Heart right ventricle (tissue), 16 donors: ENCODE data around the gene JAKMIP1. TPM values are rescaled to one million over a fixed set of nuclear protein-coding genes. Genes with fewer than 3 reads are reported as not detected.

Experiments
- ATAC-seq, 8 donors: fragments of 200-7000 bp; cut with Tn5 transposase; one replicate each; pipeline ENCODE4 v1.9.1; 2020; ENCODE audit warnings: mild to moderate bottlenecking in 8 of 8, moderate library complexity in 8 of 8, moderate number of reproducible peaks in 1 of 8
- DNase-seq, 2 donors: peaks; one replicate each; pipeline ENCODE4 v3.0.0-alpha.2; 2020
- H3K27ac ChIP-seq, 10 donors: fragments of 200-600 bp; sonication (generic) in 2 of 10; one replicate each; pipeline versions ENCODE4 v1.5.0 to v1.8.0; 2020 to 2022; ENCODE audit warnings: mild to moderate bottlenecking in 3 of 10
- H3K27me3 ChIP-seq, 7 donors: fragments of 200-600 bp; one replicate each; pipeline ENCODE4 v1.8.0; 2021 to 2022; ENCODE audit warnings: mild to moderate bottlenecking in 2 of 7
- H3K36me3 ChIP-seq, 9 donors: fragments of 200-600 bp; sonication (generic) in 1 of 9; one replicate each; pipeline versions ENCODE4 v1.5.0 to v1.8.0; 2020 to 2022; ENCODE audit warnings: mild to moderate bottlenecking in 2 of 9
- H3K4me1 ChIP-seq, 9 donors: fragments of 200-600 bp; sonication (generic) in 1 of 9; one replicate each; pipeline versions ENCODE4 v1.5.0 to v1.8.0; 2020 to 2022; ENCODE audit warnings: mild to moderate bottlenecking in 4 of 9
- H3K4me3 ChIP-seq, 10 donors: fragments of 200-600 bp; sonication (generic) in 2 of 10; one replicate each; pipeline versions ENCODE4 v1.5.0 to v1.8.0; 2020 to 2022; ENCODE audit warnings: mild to moderate bottlenecking in 7 of 10, moderate library complexity in 2 of 10
- H3K9me3 ChIP-seq, 11 donors: fragments of 200-600 bp in 10 of 11; sonication (generic) in 2 of 11; one replicate each; pipeline versions ENCODE4 v1.5.0 to v1.8.0; 2013 to 2022; ENCODE audit warnings: mild to moderate bottlenecking in 2 of 11, control low read depth in 1 of 11, moderate library complexity in 1 of 11
- WGBS, 2 donors: extraction: QIAGEN DNeasy Blood & Tissue Kit; methylation state at CpG; one replicate each; pipeline ENCODE4 v1.1.7; 2013; ENCODE audit warnings: inconsistent platforms in 1 of 2; 5-methylcytosine and 5-hydroxymethylcytosine counted together
- intact Hi-C, 10 donors: fragments of 100-400 bp; cut with DNase I; formaldehyde crosslinking; loops; one replicate each; pipeline versions ENCODE4 v1.11.1 to v1.14.2; 2022
- polyA plus RNA-seq, 2 donors: library from polyadenylated mRNA; stranded (reverse); fragments of 200-250 nt; gene quantifications; one replicate each; pipeline ENCODE4 v1.2.3, GENCODE V29; 2013
- total RNA-seq, 10 donors: library from RNA; stranded (reverse); fragmentation: NEBNext Ultra II Directional in 3 of 10; extraction: Animal tissue kit (Norgen Biotek cat#: 25700) in 3 of 10; gene quantifications; one replicate each; pipeline versions ENCODE4 v1.2.1 to v1.2.4, GENCODE V29; 2021 to 2023
- TF ChIP-seq, protein P1 (sequence below), 9 donors: fragments of 200-600 bp; sonication (generic) in 2 of 9; IDR thresholded peaks; one replicate each; pipeline versions ENCODE4 v1.5.0 to v1.8.0; 2021 to 2022; ENCODE audit warnings: antibody characterized with exemption in 9 of 9, mild to moderate bottlenecking in 5 of 9, moderate library complexity in 1 of 9
- donor health status: Arrhythmogenic right ventricular cardiomyopathy.
- donor health status: ischemic (EF 13 %, LVEDD 7.1; RV severe dilation, severe dysfunction).
- donor health status: healthy with polysubstance abuse.
- donor health status: DM: no; HTN: yes; CAD: no.
- donor health status: DM: no; HTN: no; CAD: no.
- donor health status: ischemic (EF 25% LVEDD 6.9; RV normal size, moderate dysfunction).
- donor health status: ischemic (EF 25% LVEDD 5.7; RV mildly dilated, moderate dysfunction).
- donor health status: healthy.
- donor health status: DM: yes; HTN: yes; CAD: no.
- donor health status: Ischemic cardiomyopathy.
- donor health status: ischemic (EF 35%, LVEDD 5.7; RV mildly dilated, moderate dysfunction).
- donor health status: nonischemic (EF 11% LVEDD 7.7; RV severe dilation, severe dysfunction).
- donor health status: DM: yes; HTN: yes; CAD: no.
- donor health status: PGD.
- donor health status: ischemic (EF 29% LVEDD 5.4; RV normal size, mild dysfunction).
- donor health status: nonischemic (EF 23%, LVEDD 6.1; RV moderate dilation, normal function).

Gene JAKMIP1
- total and polyA plus RNA-seq, 12 donors, result 0.04 to 0.76 (median 0.14) TPM; not detected in 8

DNA sequence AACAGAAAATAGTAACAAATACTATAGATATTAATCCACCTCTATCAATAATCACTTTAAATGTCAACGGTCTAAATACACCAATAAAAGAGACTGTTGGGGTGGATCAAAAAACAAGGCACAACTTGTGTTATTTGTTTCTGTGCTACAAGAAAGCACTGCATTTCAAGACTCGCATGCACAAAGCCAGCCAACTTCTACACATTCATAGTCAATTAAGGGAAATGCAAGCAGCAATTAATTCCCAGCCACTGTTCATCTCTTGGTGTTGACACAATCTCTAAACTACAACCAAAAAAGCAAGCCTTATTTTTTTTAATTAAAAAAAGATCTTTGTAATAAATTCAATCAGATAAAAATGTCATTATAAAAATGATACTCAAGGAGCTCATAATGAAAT lies 67.6 kb downstream of the JAKMIP1 start:
- no peak overlapping the region for H3K4me3 ChIP-seq
- TF ChIP-seq, protein P1, sequence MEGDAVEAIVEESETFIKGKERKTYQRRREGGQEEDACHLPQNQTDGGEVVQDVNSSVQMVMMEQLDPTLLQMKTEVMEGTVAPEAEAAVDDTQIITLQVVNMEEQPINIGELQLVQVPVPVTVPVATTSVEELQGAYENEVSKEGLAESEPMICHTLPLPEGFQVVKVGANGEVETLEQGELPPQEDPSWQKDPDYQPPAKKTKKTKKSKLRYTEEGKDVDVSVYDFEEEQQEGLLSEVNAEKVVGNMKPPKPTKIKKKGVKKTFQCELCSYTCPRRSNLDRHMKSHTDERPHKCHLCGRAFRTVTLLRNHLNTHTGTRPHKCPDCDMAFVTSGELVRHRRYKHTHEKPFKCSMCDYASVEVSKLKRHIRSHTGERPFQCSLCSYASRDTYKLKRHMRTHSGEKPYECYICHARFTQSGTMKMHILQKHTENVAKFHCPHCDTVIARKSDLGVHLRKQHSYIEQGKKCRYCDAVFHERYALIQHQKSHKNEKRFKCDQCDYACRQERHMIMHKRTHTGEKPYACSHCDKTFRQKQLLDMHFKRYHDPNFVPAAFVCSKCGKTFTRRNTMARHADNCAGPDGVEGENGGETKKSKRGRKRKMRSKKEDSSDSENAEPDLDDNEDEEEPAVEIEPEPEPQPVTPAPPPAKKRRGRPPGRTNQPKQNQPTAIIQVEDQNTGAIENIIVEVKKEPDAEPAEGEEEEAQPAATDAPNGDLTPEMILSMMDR (IDR thresholded peaks at IDR 0.05), result no peak
- intact Hi-C loops, result no loop called here
- H3K27ac ChIP-seq, result no peak overlapping the region
- ATAC-seq, result no peak
- H3K9me3 ChIP-seq, result peaks cover 0 to 5% (median 0%) of the 10 kb centered on the region in 11 donors
- WGBS, 2 donors, result 74 to 79% methylated on average over 2 of the region's 2 CpGs
- no peaks in the 10 kb centered on the region for H3K36me3 ChIP-seq
- no peak for DNase-seq
- no peaks in the 10 kb centered on the region for H3K4me1 ChIP-seq
- peaks cover 0 to 43% (median 5%) of the 10 kb centered on the region in 7 donors for H3K27me3 ChIP-seq

DNA sequence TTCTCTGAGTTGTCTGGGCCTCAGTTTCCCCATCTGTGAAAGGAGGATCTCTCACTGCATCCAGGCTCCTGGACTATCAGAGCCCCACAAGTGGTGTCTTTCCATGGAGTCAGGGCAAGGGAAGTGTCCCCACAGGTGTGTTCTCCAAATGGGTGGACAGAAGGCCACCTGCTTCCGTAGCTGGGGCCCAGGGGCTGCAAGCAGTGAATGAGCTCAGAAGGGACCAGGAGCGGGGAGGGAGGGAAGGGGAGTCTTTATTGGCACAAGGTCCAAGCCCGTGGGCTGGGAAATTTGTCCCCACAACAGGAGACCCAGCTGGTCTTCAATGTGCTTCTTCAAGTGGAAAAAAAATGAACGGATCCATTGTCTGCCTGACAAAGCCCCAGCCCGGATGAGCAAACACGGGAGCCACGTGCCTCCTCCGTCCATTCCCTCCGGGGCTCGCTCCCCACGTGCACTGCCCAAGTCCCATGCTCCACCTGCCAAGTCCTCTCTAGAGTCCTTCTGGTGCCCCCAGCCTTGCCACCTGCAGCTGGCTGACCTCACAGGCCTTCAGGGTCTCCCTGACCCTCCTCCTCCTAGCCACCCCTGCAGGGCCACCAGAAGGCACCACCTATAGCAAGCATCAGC lies 72.0 kb downstream of the JAKMIP1 start:
- ATAC-seq, result no peak
- peaks cover 0 to 31% (median 17%) of the 10 kb centered on the region in 7 donors for H3K27me3 ChIP-seq
- no peak overlapping the region for H3K4me3 ChIP-seq
- no peaks in the 10 kb centered on the region for H3K36me3 ChIP-seq
- no peak overlapping the region for H3K27ac ChIP-seq
- DNase-seq, result no peak
- WGBS, 2 donors, result 76 to 82% methylated on average over 11 of the region's 11 CpGs
- TF ChIP-seq, protein P1 (IDR thresholded peaks at IDR 0.05), result no peak
- no peaks in the 10 kb centered on the region for H3K4me1 ChIP-seq
- no peaks in the 10 kb centered on the region for H3K9me3 ChIP-seq
- intact Hi-C loops, result no loop called here

DNA sequence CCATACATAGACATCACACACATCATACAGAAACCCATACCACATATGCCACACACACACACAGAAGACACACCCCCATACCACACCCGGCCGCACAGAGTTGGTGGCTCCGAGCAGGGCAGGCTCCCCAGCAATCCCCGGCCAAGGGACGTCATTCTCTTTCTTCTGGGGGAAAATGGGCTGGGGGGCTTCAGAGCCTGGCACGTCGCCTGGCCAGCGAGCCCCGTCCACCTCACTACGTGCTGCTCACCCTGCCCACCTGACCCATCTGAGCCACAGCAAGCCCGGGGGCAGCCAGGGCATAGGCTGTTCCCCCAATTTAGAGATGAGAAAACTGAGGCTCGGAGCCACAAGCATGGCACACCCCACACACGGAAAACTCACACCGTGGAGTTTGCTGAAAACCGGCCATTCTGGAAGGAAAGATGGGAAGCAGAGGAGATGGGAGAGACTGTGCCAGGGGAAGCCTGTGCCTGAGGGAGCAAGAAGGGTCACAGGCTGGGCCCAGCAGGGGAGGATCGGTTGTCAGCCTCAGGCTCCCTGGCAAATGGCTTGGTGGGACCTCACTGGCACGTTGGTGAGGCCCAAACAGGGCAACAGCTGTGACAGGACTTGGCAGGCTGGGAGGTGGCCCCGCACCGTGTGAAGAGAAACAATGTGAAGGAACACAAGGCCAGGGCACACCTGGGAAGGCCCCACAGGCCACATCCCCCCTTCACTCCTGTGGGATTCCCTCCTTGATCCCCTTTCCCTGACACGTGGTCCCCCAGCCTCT lies 73.2 kb downstream of the JAKMIP1 start:
- peaks cover 0 to 31% (median 17%) of the 10 kb centered on the region in 7 donors for H3K27me3 ChIP-seq
- H3K4me1 ChIP-seq, result no peaks in the 10 kb centered on the region
- H3K36me3 ChIP-seq, result no peaks in the 10 kb centered on the region
- TF ChIP-seq, protein P1 (IDR thresholded peaks at IDR 0.05), result no peak
- DNase-seq (no peak), ATAC-seq (no peak)
- WGBS, 2 donors, result 74 to 79% methylated on average over 20 of the region's 20 CpGs
- intact Hi-C loops, result no loop called here
- H3K9me3 ChIP-seq, result no peaks in the 10 kb centered on the region
- no peak overlapping the region for H3K4me3 ChIP-seq
- H3K27ac ChIP-seq, result no peak overlapping the region

DNA sequence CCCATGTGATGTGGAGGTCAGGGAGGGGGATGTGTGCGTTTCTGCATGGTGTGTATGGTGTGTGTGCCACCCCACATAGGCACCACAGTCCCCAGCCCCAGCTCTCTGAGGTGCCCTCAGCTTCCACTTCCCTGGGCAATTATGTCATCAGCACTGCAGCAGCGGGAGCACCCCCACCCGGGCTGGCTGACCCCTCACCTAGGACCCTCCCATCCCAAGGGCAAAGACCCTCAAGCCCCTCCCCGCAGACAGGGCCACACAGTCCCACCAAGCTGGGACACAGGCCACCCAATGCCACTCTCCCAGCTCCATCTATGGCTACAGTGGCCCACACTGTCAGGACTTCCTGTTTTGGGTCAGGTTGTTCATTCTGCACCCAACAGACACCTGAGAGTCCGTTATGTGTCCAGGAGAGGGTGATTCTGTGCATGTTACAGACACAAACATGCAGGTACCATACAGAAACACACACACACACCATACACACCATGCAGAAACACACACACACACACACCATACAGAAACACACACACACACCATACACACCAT lies 75.2 kb downstream of the JAKMIP1 start:
- no peaks in the 10 kb centered on the region for H3K9me3 ChIP-seq
- intact Hi-C loops, result no loop called here
- TF ChIP-seq, protein P1 (IDR thresholded peaks at IDR 0.05), result no peak
- peaks cover 0 to 28% (median 17%) of the 10 kb centered on the region in 7 donors for H3K27me3 ChIP-seq
- no peak overlapping the region for H3K27ac ChIP-seq
- H3K4me3 ChIP-seq, result no peak overlapping the region
- no peaks in the 10 kb centered on the region for H3K4me1 ChIP-seq
- 65 to 67% methylated on average over 5 of the region's 5 CpGs for WGBS, 2 donors
- H3K36me3 ChIP-seq, result no peaks in the 10 kb centered on the region
- no peak for DNase-seq
- no peak for ATAC-seq
